TTC549 (cell line): ENCODE results near the gene GALNT3.

Source experiments
- FAIRE-seq: peaks from 2 replicates; lab custom pipeline; 2012; peaks lifted over from hg19 to GRCh38; lab: Jason Lieb, UNC

The GALNT3 gene

DNA sequence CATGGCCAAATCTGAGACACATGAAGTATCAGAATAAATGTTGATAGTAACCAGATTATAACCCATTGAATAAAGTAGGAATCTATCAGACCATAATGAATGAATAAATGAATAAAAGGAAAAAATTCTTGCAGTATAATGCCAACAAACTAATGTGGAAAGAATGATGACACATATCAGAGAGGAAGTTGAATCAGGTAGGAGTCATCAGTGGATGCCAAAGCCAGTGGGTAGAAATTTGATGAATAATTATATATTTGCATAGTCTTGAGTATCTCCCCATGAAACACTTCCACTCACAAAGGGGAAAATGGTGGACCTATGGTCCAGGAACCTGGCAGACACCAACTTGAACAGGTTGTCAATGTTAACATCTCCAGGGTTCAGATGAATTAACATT lies 68.6 kb downstream of the GALNT3 start:
- no peak for FAIRE-seq

DNA sequence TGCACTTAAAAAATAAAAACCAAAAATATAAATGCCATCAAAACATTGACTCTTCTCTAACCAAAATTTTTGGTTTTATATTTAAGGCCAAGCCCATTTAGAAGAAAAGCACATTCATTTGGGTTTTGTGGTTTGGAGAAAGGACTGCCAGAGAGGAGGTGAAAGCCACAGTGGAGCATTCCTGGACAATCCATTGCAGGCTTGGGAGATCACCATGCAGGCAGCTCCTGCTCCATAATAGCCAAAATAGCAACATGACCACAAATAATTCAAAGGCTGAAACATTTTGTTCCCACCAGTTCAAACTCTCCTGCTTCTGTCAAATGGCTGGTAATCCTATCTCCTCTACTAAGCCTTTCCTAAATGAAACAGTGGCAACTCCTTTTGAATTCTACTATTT lies 73.5 kb downstream of the GALNT3 start:
- FAIRE-seq: no peak

DNA sequence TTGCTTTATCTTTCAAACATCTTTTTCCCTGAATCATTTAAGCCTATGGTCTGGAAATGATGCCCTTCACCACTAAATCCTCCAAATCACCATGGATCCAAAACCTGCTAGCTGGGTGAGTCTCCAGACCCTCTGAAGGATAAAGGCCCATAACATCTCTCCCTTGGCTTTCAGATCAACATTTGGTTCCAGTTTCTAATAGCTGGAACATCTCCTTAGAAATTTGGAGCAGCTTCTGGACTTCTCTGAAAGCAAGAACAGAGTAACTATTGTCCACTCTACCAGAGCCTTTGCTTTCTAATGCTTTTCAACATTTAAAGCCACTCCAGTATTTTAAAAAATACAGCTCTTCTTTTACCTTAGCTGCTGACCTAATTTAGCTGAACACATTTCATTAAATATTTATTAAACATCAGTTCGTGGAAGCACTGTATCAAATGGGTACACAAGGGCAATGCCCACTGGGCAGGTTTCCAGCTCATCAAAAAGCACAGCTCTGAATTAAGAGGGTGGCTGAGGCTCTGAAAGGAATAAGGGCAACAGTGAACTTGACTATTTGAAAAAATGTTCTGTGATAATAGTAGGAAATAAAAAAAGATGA lies 75.3 kb downstream of the GALNT3 start:
- no peak for FAIRE-seq

DNA sequence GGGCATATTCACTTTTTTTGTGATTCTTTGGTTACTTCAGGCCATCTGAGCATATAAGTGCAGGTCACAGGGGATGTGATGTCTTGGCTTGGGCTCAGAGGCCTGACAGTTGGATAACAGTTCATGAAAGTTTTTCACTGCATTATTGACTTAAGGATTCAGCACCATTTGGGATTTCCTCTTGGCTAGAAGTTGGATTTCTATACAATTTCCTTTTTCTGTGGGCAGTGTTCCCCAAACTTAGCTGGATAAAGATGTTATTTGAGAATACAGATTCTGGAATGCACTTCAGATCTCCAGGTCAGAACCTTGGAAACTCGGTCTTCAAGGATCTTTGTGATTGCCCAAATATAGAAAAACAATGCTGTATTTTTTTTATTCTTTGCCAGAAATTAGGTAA lies 78.0 kb downstream of the GALNT3 start:
- no peak for FAIRE-seq

DNA sequence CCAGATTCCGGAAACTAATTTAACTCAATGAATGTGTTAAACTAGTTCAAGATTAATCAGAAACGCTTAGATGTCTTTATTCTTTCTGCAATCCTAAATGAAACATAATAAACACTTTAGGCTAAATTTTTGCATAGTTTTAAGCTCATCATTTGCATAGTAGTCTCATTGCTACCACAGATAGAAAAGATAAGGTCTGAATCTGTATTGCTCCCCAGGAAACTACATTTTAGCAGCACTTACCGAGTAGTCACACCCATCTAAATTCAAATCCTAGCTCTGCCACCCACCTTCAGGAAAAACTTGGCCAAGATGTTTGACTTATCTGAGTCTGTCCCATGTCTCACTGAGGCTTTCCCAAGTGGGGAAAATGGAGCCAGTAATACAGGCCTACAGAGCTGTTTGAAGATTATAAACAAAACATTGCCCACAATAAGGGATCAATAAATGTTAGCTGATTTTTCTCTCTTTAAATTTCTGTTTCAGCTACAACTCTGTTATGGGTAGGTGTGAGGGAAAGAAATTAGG lies 87.0 kb downstream of the GALNT3 start:
- no peak for FAIRE-seq

DNA sequence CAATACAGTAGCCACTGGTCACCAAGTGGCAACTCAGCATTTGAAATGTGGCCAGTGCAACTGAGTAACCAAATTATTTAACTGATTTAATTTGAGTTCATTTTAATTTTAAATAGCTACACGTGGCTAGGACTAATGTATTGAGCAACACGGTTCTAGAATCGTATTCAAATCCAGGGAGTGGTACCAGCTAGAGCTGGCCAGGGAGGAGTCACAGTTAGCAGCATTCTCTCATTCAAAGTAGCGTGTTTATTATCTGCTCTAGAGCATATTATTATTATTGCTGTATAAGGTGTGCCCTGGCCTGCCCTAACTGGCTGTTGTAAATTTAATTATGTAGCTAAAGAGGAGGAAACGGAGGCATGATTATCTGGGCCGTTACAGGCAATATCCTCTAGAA lies 92.9 kb downstream of the GALNT3 start:
- no peak for FAIRE-seq

DNA sequence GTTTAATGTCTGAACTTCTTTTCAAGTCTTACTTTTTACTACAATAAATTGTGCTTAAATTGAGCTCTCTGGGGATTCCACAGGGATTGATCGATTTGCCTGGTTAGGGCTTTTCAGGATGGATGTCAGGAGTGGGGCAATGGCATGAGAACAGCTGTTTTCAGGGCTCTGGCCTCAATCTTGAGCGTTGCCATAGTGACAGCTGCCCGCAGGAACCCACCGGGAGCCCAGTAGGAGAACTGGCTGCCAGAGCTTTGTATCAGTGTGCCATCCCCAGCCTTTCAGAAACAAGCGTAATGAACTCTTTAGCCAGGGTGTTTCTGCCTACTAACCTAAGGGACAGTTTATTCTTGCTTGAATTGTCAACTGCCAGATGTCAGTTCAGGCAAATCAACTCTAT lies 93.5 kb downstream of the GALNT3 start:
- no peak for FAIRE-seq

DNA sequence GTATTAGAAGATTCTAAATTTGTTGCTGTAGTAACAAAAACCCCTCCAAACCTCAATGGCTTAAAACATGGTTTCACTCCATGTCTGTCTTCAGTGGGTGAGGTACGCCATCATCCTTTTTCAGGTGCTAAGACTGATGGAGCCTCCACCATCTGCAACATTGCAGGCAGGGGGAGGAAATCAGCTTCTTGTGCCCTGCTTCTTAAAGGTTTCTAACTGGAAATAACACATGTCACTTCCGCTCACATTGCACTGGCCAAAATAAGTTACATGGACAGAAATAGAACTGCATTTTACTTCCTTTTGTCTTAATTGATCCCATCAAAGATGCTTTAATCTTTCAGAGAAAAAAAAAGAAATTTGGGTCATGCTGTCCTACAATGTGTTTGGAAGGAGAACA lies 94.1 kb downstream of the GALNT3 start:
- no peak for FAIRE-seq

DNA sequence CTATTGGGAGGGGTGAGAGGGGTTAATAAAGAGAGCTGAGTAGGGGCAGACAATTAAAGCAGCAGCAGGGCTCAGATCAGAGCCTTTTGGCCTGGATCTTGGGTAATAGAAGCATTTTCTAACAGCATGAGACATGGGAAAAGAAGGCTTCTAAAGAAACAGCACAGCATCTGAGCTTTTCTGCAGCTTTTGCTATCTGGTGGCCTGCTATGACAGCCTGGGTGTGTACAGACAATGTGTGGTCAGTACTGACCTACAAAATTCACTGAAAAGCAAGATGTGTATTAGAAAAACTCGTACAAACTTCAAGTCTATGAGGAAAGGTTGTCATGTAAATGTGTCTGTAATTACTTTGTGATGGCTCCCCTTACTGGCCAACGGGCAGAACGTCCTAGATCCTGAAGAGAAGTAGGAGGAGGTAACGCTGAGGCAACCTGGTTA lies 95.6 kb downstream of the GALNT3 start:
- peak; percentile 70 for FAIRE-seq

DNA sequence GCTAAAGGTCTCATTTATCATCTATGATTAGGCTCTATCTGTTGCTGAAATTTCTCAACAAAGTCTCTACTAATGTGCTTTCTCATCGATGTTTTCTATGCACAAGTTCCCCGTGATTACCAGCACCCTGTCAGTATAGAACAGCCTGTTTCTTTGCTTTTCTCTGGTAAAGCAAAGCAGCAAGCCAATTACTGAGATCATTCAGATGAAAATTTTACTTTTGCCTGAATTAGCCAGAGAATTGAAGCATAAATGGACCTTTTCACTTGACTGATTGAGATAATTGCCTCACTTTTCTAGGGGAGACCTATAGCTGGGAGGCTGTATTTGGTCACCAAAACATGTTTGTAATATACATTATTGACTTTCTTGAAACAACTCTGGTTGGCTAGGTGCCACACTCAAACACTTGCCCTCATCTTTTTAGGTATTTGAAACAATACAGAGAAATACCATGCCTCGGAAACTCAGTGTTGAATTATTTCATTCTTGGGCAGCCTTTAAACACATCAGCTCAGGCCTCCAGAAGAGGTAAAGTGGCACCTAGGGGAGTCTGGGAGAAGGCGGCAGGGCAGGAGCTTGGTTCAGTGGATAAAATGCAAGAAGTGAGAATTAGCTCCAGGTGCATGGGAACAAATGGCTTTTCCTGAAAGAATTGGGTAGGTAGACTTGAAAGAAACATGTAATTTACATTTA lies 96.2 kb downstream of the GALNT3 start:
- FAIRE-seq: no peak
